KG1 (cell line): Measurements from ENCODE around the gene TMC8.
"Not testable (repeated sequence)": the region's sequence is repeated elsewhere in the genome, so short reads cannot be mapped to it uniquely, and the experiment has no call there.

ENCODE experiments used
- DNase-seq: peaks from one replicate; lab custom pipeline; 2025; lab: John Stamatoyannopoulos, UW

The TMC8 gene

GRCh38 chr17:78135858-78136500 lies 5.4 kb downstream of the TMC8 start:
- no peak for DNase-seq

GRCh38 chr17:78137392-78138203 lies 7.0 kb downstream of the TMC8 start:
- DNase-seq: peak; percentile 63

- no peak for DNase-seq
Observed at GRCh38 chr17:78138204-78139060, 7.9 kb downstream of the TMC8 start.

- DNase-seq: not testable (repeated sequence)
Observed at GRCh38 chr17:78139861-78140168, 9.2 kb downstream of the TMC8 start.

- peak; percentile 84 for DNase-seq
Observed at GRCh38 chr17:78140169-78141051, 9.8 kb downstream of the TMC8 start.

- no peak for DNase-seq
Observed at GRCh38 chr17:78141437-78142118, 11.0 kb downstream of the TMC8 start.

GRCh38 chr17:78142119-78142861 lies 11.7 kb downstream of the TMC8 start:
- no peak for DNase-seq

GRCh38 chr17:78143214-78144146 lies 12.9 kb downstream of the TMC8 start:
- DNase-seq: no peak

GRCh38 chr17:78144147-78144719 lies 13.7 kb downstream of the TMC8 start:
- peak; percentile 44 for DNase-seq

GRCh38 chr17:78144736-78145641 lies 14.4 kb downstream of the TMC8 start:
- no peak for DNase-seq

GRCh38 chr17:78146471-78146869 lies 15.9 kb downstream of the TMC8 start:
- no peak for DNase-seq

GRCh38 chr17:78146881-78147280 lies 16.3 kb downstream of the TMC8 start:
- no peak for DNase-seq

GRCh38 chr17:78147315-78147998 lies 16.9 kb downstream of the TMC8 start:
- DNase-seq: no peak

- no peak for DNase-seq
Observed at GRCh38 chr17:78148286-78149016, 17.9 kb downstream of the TMC8 start.

GRCh38 chr17:78151514-78152008 lies 21.0 kb downstream of the TMC8 start:
- DNase-seq: no peak
